GM12878 (cell line): Measurements from ENCODE around the gene ZDHHC14. TPM values are rescaled to one million over a fixed set of nuclear protein-coding genes. Genes with fewer than 3 reads are reported as not detected.

Experiments
- ATAC-seq: fragments of 200-7000 bp; cut with Tn5 transposase; 3 replicates; pipeline ENCODE4 v1.9.1; 2020; ENCODE audit warnings: mild to moderate bottlenecking, moderate library complexity
- BruUV-seq: library from RNA; stranded (reverse); fragments of 400-500 nt; replicated peaks from 2 replicates; lab custom pipeline; 2021; lab: Mats Ljungman, UMichigan
- CTCF ChIA-PET: fragments of 300-600 bp; sonication (Branson Sonifier 250); formaldehyde crosslinking; extraction: SDS; loops from one replicate; lab custom pipeline; 2021; ENCODE audit warnings: inconsistent platforms; lab: Yijun Ruan, JAX
- POLR2A ChIA-PET: fragments of 350-600 bp; formaldehyde crosslinking; extraction: SDS; loops from one replicate; lab custom pipeline; 2021; ENCODE audit warnings: inconsistent platforms; lab: Charles Lee
- RAD21 ChIA-PET: fragments of 300-600 bp; sonication (Branson Sonifier 250); formaldehyde crosslinking; loops from one replicate; lab custom pipeline; 2023; ENCODE audit warnings: antibody characterized with exemption; ENCODE audit not compliant: unreplicated experiment; lab: Charles Lee
- SMC1A ChIA-PET: fragments of 300-600 bp; sonication (Branson Sonifier 250); formaldehyde crosslinking; loops from one replicate; lab custom pipeline; 2023; ENCODE audit not compliant: unreplicated experiment, uncharacterized antibody; lab: Charles Lee
- DNase-seq: peaks from one replicate; pipeline ENCODE4 v3.0.0-alpha.2; 2011; ENCODE audit warnings: low read depth, low spot score
- FAIRE-seq: peaks from 3 replicates; lab custom pipeline; 2011; peaks lifted over from hg19 to GRCh38; lab: Jason Lieb, UNC
- H2AFZ ChIP-seq: 2 replicates; pipeline ENCODE4 v1.6.0; 2011; ENCODE audit warnings: low read depth, low read length, control low read depth; ENCODE audit not compliant: control insufficient read depth
- H3K27ac ChIP-seq: 2 replicates; pipeline ENCODE4 v1.5.1; 2011; ENCODE audit warnings: control low read depth; ENCODE audit not compliant: control insufficient read depth, insufficient read depth
- H3K27me3 ChIP-seq, 2 experiments: replicated peaks in 1 of 2; 2 replicates each; pipeline versions ENCODE4 v1.6.0 to v1.6.1; 2011; ENCODE audit warnings: low read length in 1 of 2; ENCODE audit not compliant: control insufficient read depth in 2 of 2, insufficient read depth in 2 of 2
- H3K36me3 ChIP-seq, 2 experiments: 2 replicates each; pipeline ENCODE4 v1.5.1; 2011; ENCODE audit warnings: low read length in 1 of 2; ENCODE audit not compliant: control insufficient read depth in 2 of 2, insufficient read depth in 2 of 2
- H3K4me1 ChIP-seq: 2 replicates; pipeline ENCODE4 v1.6.1; 2011; ENCODE audit warnings: mild to moderate bottlenecking, low read length, moderate library complexity, mixed read lengths; ENCODE audit not compliant: control insufficient read depth, insufficient read depth
- H3K4me2 ChIP-seq: 2 replicates; pipeline ENCODE4 v1.6.0; 2011; ENCODE audit warnings: control low read depth; ENCODE audit not compliant: control insufficient read depth, insufficient read depth
- H3K4me3 ChIP-seq: fragments of 200-600 bp; sonication (generic); 2 replicates; pipeline ENCODE4 v1.5.1; 2016
- H3K79me2 ChIP-seq: 2 replicates; pipeline ENCODE4 v1.6.0; 2011; ENCODE audit warnings: low read length; ENCODE audit not compliant: control insufficient read depth, insufficient read depth
- H3K9ac ChIP-seq: 2 replicates; pipeline ENCODE4 v1.8.0; 2011; ENCODE audit warnings: low read length, control low read depth, mixed read lengths; ENCODE audit not compliant: control insufficient read depth, insufficient read depth
- H3K9me3 ChIP-seq: replicated peaks from 3 replicates; pipeline ENCODE4 v1.5.1; 2011; ENCODE audit warnings: mild to moderate bottlenecking, low read length; ENCODE audit not compliant: control insufficient read depth, insufficient read depth
- H4K20me1 ChIP-seq: 2 replicates; pipeline ENCODE4 v1.6.0; 2011; ENCODE audit not compliant: control insufficient read depth, insufficient read depth
- CBFB ChIP-seq: IDR thresholded peaks from 2 replicates; pipeline ENCODE4 v1.6.1; 2016; ENCODE audit warnings: antibody characterized with exemption, low read depth
- CEBPB ChIP-seq, 2 experiments: fragments of 150-350 bp in 1 of 2; IDR thresholded peaks; 2 replicates each; pipeline ENCODE4 v1.6.1; 2012 to 2014; ENCODE audit warnings: low read depth in 2 of 2, low read length in 2 of 2, borderline replicate concordance in 1 of 2, inconsistent platforms in 1 of 2
- CREB1 ChIP-seq: IDR thresholded peaks from 2 replicates; pipeline ENCODE4 v1.6.1; 2012; ENCODE audit warnings: low read depth, mild to moderate bottlenecking, inconsistent platforms
- EP300 ChIP-seq, 2 experiments: fragments of 150-350 bp in 1 of 2; IDR thresholded peaks; 2 replicates each; pipeline ENCODE4 v1.6.1; 2011 to 2012; ENCODE audit warnings: low read depth in 2 of 2, low read length in 2 of 2, borderline replicate concordance in 1 of 2, improper control_type of control experiment in 1 of 2, inconsistent platforms in 1 of 2; ENCODE audit not compliant: control insufficient read depth in 1 of 2
- NFYB ChIP-seq: IDR thresholded peaks from 2 replicates; pipeline ENCODE4 v1.6.1; 2011; ENCODE audit warnings: low read depth, mild to moderate bottlenecking, low read length, improper control_type of control experiment, moderate library complexity; ENCODE audit not compliant: insufficient read depth
- RAD51 ChIP-seq: fragments of 450-650 bp; IDR thresholded peaks from 2 replicates; pipeline ENCODE4 v1.6.1; 2016; ENCODE audit warnings: moderate library complexity, mild to moderate bottlenecking, inconsistent platforms
- RBBP5 ChIP-seq: fragments of 200-600 bp; sonication (generic); conservative IDR thresholded peaks from 2 replicates; pipeline ENCODE4 v1.6.1; 2016
- RELA ChIP-seq: fragments of 450-650 bp; IDR thresholded peaks from 2 replicates; pipeline ENCODE4 v1.8.0; 2014; ENCODE audit warnings: borderline replicate concordance; ENCODE audit not compliant: partially characterized antibody
- TAF1 ChIP-seq: IDR thresholded peaks from 2 replicates; pipeline ENCODE4 v1.6.1; 2011; ENCODE audit warnings: mild to moderate bottlenecking, low read depth, low read length, borderline replicate concordance
- WGBS: methylation state at CpG from one replicate; pipeline ENCODE4 v1.1.6; 2016; ENCODE audit warnings: low lambda C conversion rate; ENCODE audit not compliant: insufficient replicate concordance, insufficient coverage; ENCODE audit errors: missing lambda C conversion rate; 5-methylcytosine and 5-hydroxymethylcytosine counted together
- in situ Hi-C: fragments of 300-500 bp; cut with MboI; formaldehyde crosslinking; loops from 9 replicates; pipeline ENCODE4 v1.14.3; 2018; ENCODE audit warnings: mixed read lengths
- intact Hi-C: fragments of 100-400 bp; cut with micrococcal nuclease; formaldehyde crosslinking; loops from one replicate; pipeline ENCODE4 v1.14.2; 2022; ENCODE audit not compliant: unreplicated experiment
- polyA plus RNA-seq, 11 experiments: library from polyadenylated mRNA; depleted of rRNA in 4 of 11; unstranded in 6 of 11; stranded (reverse) in 5 of 11; fragments of >200 nt; fragmentation: Nextera tagmentation in 4 of 11; fragmentation: Illumina TruSeq in 1 of 11; extraction: Ambion mirVana in 4 of 11; extraction: Trizol in 1 of 11; gene quantifications; 1 replicate in 1 of 11; 2 replicates in 10 of 11; pipeline versions ENCODE4 v1.2.1 to v1.2.3, GENCODE V29; 2011 to 2016; ENCODE audit warnings: inconsistent platforms in 2 of 11, missing spikeins in 2 of 11, low read depth in 1 of 11
- total RNA-seq, 4 experiments: library from RNA; depleted of rRNA in 3 of 4; stranded (reverse); fragments of >200 nt in 3 of 4; fragmentation: Illumina TruSeq in 1 of 4; extraction: Trizol in 1 of 4; gene quantifications; 2 replicates each; pipeline versions ENCODE4 v1.2.1 to v1.2.3, GENCODE V29; 2013 to 2021
- TF ChIP-seq, protein P1 (sequence below): fragments of 450-650 bp; IDR thresholded peaks from 2 replicates; pipeline ENCODE4 v1.6.1; 2017; ENCODE audit warnings: mild to moderate bottlenecking
- TF ChIP-seq, protein P2 (sequence below): IDR thresholded peaks from 2 replicates; pipeline ENCODE4 v1.6.1; 2011; ENCODE audit warnings: borderline replicate concordance, low read depth, mild to moderate bottlenecking, moderate library complexity, low read length; ENCODE audit not compliant: insufficient read depth, poor library complexity, severe bottlenecking
- TF ChIP-seq, protein P3 (sequence below): fragments of 450-650 bp; conservative IDR thresholded peaks from 2 replicates; pipeline ENCODE4 v1.6.1; 2017; ENCODE audit warnings: mild to moderate bottlenecking, moderate library complexity

The ZDHHC14 gene
- total and polyA plus RNA-seq, 10 of the 15 experiments (the other 5 are each of a cell fraction or from before 2014, with no cell fraction given): 0.15 to 16.0 (median 0.76) TPM; not detected in 1

DNA sequence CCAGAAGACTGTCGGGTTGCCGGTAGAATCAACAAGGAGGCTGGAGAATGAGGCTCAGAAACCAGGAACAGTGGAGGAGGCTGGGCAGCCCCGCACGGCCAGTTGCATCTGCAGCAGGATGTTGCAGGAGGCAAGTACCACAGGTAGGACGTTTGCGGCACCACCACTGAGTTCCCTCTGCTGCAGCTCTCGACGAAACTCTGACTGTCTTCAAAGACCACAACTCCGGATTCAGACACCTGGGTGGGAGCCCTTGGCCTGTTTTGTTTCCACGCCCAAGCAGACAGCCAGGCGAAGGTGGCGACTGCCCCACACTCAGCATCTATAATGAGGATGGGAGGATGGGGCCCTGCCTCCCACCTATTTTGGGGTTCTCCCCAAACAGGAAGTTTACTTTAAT, 218.2 kb downstream of the ZDHHC14 start:
- in situ Hi-C loops (no loop called here), intact Hi-C loops (loop anchor here (5.0 kb wide), 1 partner anchor 282 kb away; no protein-coding TSS in a partner anchor)
- Histone ChIP-seq H3K27me3 (no peaks in the 10 kb centered on the region; a peak in 1 of 4 replicates), H3K9ac (no peak overlapping the region), H4K20me1 (no peaks in the 10 kb centered on the region), H3K9me3 (no peaks in the 10 kb centered on the region), H3K4me1 (no peaks in the 10 kb centered on the region; the same call in 1 of the 2 replicates), H3K4me3 (no peak overlapping the region), H3K79me2 (no peaks in the 10 kb centered on the region), H3K4me2 (no peak overlapping the region), H2AFZ (no peak overlapping the region), H3K27ac (no peak overlapping the region), H3K36me3 (peaks cover 0 to 2% of the 10 kb centered on the region in 2 experiments; a peak in 2 of 4 replicates)
- RAD21 ChIA-PET: interaction anchor here (3.9 to 7.3 kb wide), 2 partner anchors 28 to 137 kb away, joined by 35 to 56 read pairs; no protein-coding TSS in a partner anchor
- CTCF ChIA-PET: interaction anchor here (0.6 to 3.8 kb wide), 9 partner anchors 14 to 284 kb away, joined by 3 to 32 read pairs (median 5); no protein-coding TSS in a partner anchor
- FAIRE-seq: no peak
- ATAC-seq: peak; percentile 45
- POLR2A ChIA-PET: no interaction called here
- TF ChIP-seq TAF1 (no peak), NFYB (no peak), RBBP5 (no peak), RAD51 (no peak), RELA (no peak), EP300 (IDR thresholded peaks at IDR 0.05; ENCODE audit: borderline replicate concordance in 1 of 2, control insufficient read depth in 1 of 2, low read depth in 2 of 2, low read length in 2 of 2) (no peak), CREB1 (no peak), CBFB (no peak), CEBPB (IDR thresholded peaks at IDR 0.05; ENCODE audit: borderline replicate concordance in 1 of 2, low read depth in 2 of 2, low read length in 2 of 2) (no peak)
- TF ChIP-seq, protein P1, sequence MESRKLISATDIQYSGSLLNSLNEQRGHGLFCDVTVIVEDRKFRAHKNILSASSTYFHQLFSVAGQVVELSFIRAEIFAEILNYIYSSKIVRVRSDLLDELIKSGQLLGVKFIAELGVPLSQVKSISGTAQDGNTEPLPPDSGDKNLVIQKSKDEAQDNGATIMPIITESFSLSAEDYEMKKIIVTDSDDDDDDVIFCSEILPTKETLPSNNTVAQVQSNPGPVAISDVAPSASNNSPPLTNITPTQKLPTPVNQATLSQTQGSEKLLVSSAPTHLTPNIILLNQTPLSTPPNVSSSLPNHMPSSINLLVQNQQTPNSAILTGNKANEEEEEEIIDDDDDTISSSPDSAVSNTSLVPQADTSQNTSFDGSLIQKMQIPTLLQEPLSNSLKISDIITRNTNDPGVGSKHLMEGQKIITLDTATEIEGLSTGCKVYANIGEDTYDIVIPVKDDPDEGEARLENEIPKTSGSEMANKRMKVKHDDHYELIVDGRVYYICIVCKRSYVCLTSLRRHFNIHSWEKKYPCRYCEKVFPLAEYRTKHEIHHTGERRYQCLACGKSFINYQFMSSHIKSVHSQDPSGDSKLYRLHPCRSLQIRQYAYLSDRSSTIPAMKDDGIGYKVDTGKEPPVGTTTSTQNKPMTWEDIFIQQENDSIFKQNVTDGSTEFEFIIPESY: no peak
- TF ChIP-seq, protein P2, sequence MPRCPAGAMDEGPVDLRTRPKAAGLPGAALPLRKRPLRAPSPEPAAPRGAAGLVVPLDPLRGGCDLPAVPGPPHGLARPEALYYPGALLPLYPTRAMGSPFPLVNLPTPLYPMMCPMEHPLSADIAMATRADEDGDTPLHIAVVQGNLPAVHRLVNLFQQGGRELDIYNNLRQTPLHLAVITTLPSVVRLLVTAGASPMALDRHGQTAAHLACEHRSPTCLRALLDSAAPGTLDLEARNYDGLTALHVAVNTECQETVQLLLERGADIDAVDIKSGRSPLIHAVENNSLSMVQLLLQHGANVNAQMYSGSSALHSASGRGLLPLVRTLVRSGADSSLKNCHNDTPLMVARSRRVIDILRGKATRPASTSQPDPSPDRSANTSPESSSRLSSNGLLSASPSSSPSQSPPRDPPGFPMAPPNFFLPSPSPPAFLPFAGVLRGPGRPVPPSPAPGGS: no peak
- TF ChIP-seq, protein P3, sequence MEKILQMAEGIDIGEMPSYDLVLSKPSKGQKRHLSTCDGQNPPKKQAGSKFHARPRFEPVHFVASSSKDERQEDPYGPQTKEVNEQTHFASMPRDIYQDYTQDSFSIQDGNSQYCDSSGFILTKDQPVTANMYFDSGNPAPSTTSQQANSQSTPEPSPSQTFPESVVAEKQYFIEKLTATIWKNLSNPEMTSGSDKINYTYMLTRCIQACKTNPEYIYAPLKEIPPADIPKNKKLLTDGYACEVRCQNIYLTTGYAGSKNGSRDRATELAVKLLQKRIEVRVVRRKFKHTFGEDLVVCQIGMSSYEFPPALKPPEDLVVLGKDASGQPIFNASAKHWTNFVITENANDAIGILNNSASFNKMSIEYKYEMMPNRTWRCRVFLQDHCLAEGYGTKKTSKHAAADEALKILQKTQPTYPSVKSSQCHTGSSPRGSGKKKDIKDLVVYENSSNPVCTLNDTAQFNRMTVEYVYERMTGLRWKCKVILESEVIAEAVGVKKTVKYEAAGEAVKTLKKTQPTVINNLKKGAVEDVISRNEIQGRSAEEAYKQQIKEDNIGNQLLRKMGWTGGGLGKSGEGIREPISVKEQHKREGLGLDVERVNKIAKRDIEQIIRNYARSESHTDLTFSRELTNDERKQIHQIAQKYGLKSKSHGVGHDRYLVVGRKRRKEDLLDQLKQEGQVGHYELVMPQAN: no peak
- 3% methylated on average over 12 of the region's 12 CpGs for WGBS
- no TSS peak for BruUV-seq
- no peak for DNase-seq
- SMC1A ChIA-PET: interaction anchor here (1.3 to 4.0 kb wide), 6 partner anchors 15 to 284 kb away, joined by 3 to 41 read pairs (median 10); partner anchors contain the start of gene TMEM242
